ENCODE data around the gene NF1. TPM values are rescaled to one million over a fixed set of nuclear protein-coding genes. Genes with fewer than 3 reads are reported as not detected.

Gene NF1
- total RNA-seq, 1 donor from 2014 or later: 65.0 TPM

- DNase-seq (ENCODE audit: low spot score): no peak
Observed at GRCh38 chr17:31401456-31402254, 306.9 kb downstream of the NF1 start.

GRCh38 chr17:31404028-31404949, 309.5 kb downstream of the NF1 start:
- no peak for DNase-seq (ENCODE audit: low spot score)

GRCh38 chr17:31405890-31406371, 311.2 kb downstream of the NF1 start:
- no peak for DNase-seq (ENCODE audit: low spot score)

DNA sequence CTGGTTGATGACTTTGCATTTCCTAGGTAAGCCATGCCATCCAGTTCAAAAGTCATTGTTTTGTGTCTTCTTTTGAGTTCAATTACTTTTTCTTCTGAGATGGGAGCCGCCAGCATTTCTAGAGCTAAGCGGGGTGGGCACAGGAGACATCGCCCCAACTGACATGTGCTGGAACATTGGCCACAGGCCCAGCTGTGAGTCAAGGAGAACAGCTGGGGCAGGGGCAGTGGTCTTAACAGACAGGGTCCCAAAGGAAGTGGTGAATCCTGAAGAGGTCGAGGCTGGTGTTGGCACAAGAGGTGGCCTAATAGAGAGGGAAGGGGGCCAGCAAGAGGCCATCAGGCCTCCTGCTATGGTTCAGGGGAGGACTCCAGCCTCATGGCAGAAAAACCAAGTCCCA, 313.8 kb downstream of the NF1 start:
- DNase-seq (ENCODE audit: low spot score): no peak

GRCh38 chr17:31411707-31412285, 317.0 kb downstream of the NF1 start:
- no peak for DNase-seq (ENCODE audit: low spot score)

DNA sequence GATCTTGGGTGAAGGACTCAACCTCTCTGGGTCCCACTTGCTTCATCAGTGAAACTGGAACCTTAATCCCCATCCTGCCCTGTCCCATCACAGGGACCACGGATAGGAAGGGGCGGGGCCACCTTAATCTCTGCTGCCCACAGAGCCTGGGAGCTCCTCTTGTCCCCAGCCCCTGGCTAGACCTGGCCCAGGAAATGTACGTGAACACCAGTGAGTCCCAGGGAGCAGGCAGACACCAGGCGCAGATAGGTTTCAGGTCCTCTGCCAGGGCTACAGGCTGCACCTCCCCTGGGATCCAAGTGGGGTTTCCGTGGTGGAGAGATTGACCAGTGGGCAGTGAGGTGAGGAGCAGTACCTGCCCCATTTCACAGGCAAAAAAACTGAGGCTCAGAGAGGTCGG, 317.7 kb downstream of the NF1 start:
- no peak for DNase-seq (ENCODE audit: low spot score)

- no peak for DNase-seq (ENCODE audit: low spot score)
Observed at GRCh38 chr17:31413081-31413799, 318.5 kb downstream of the NF1 start.

DNA sequence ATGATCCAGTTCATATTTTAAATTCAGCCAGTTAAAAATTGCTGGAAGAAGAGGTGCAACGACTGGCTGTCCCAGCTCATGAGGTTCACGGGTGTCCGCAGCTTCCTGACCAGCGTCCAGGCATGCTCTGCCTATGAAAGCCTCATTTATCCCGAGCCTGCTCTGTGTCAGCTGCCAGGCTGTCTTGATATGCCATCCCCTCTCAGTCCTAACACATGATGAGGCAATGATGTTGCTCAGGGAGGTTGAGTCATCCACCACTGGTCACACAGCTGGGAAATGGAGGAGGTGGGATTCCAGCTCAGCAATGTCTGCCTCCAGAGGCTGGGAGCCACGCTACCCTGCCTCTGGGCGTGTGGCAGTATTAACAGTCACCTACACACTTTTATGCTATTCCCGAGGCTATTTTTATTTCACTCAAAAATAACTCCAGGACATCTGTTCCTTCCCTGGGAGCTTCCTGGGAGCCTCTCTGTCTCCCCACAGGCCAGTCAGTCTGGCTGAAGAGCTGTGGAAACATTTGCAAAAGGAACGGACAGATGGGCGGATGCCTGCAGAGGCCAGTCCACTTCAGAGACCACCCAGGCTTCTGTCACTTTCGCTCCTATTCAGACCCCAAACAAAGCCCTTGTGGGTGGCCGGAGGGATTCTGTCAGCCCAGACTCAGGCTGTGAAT, 319.2 kb downstream of the NF1 start:
- DNase-seq (ENCODE audit: low spot score): peak; percentile 72

DNA sequence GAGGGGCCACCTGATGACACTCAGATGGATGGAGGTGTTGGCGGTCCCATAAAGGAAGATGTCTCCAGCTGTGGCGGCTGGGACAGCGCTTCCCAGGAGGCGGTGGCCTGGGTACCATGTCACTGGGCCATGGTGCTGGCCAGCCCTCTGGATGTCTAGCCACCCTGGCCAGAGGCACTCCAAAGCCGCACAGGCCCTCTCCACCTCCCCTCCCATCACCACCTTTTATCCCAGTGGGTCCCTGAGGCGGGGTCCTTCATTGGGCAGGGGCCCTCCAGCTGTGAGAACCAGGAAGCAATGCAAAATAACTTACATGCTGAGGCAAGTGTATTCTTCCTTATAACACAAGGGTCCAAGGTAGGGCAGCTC, 319.8 kb downstream of the NF1 start:
- DNase-seq (ENCODE audit: low spot score): no peak

- DNase-seq (ENCODE audit: low spot score): no peak
Observed at GRCh38 chr17:31415004-31415454, 320.3 kb downstream of the NF1 start.

GRCh38 chr17:31415640-31416502, 321.1 kb downstream of the NF1 start:
- no peak for DNase-seq (ENCODE audit: low spot score)

- no peak for DNase-seq (ENCODE audit: low spot score)
Observed at GRCh38 chr17:31416503-31416923, 321.7 kb downstream of the NF1 start.

- no peak for DNase-seq (ENCODE audit: low spot score)
Observed at GRCh38 chr17:31417051-31417792, 322.4 kb downstream of the NF1 start.

GRCh38 chr17:31418773-31419350, 324.1 kb downstream of the NF1 start:
- no peak for DNase-seq (ENCODE audit: low spot score)

DNA sequence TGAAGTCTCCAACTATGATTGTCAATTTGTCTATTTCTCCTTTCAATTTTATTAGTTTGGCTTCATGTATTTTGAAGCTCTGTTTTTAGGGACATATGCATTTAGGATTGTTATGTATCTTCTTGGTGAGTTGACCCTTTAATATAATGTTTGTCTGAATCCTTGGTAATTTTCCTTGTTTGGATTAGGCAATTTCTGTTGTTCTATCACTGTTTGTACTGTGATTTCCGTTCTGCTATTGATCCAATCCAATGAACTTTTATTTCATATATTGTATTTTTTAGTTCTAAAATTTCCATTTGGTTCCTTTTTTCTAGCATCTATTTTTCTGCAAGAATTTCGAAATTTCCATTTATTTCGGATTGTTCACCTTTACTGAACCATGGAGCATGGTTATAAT, 327.7 kb downstream of the NF1 start:
- DNase-seq (ENCODE audit: low spot score): no peak

DNA sequence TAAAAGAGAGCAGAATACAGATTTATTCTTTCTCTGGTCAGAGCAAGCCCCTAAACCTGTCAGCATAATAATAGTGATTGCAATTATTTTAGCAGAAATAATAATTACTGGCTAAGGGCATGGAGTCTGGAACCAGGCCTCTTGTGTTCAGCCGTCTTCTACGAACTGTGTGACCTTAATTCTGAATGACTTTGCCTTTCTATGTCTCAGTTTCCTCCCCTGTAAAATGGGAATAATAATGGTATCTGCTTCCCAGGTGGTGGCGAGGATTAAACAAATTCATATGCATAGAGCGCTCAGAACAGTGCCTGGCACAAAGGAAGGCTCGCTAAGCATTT, 330.1 kb downstream of the NF1 start:
- DNase-seq (ENCODE audit: low spot score): no peak

DNA sequence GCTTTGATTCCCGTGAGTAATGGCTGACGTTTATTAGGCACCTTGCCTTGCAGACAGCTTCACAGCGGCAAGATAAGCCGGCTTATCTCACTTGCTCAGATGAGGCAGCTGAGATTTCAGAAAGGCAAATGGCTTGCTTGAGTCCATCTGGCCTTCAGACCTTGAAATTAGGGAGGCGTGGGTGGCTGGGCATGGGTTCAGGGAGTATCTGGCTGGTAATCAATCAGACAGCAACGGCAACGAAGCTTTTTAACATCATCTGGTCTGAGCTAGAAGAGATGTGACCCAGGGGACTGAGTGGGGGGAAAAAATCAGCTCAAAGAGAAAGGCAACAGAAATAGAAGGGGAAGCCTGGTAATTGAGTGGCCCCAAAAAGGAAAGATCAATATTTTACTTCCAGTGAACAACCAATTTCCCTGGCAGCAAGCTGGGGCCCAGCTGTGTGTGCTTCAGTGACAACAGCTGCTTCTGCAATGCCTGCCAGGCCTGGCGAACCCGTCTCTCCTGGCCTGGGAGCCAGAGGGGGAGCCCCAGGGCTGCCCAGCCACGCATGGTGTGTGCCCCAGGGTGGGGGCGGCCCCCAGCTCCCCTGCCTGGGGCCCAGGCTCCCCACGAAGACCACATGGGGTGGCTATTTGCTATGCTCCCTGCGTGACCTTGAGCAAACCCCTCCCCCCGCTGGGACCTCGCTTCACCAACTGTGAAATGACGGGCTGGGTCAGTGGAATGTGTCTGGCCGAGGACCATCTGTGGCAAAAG, 330.7 kb downstream of the NF1 start:
- DNase-seq (ENCODE audit: low spot score): peak; percentile 62

Data from umbilical cord (tissue), 2 donors.